Measurements from ENCODE around the gene SSC5D.

Gene SSC5D

DNA sequence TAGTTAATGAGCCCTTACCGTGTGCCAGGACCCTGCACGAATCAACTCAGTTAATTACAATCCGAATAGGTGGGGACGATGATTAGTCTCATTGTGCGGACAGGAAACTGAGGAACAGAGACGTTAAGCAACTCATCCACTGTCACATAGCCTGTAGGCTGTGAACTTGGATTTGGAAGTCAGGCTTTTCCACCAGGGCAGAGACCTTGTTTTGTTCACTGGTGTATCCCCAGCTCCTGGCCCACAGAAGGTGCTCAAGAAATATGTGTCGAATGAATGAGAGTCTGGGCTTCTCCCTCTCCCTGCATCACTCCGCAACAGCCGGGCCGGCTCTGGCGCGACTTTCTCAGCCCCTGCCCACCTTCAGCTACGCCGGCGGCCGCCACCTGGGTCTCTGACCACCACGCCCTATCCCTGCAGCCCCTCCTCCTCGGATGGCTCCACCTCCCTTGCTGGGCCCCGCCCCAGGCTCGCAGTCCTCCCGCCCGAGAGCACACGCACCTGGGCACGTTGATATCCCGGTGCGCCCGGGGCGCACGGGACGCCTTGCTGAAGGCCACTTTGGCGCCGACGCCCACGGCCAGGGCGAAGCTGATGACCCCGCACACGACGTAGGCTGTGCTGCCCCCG, 46.4 kb upstream of the SSC5D start (continued):
- TF ChIP-seq ZNF341 (tag by site-specific recombination; IDR thresholded peaks at IDR 0.05; ENCODE audit: low read depth) = no peak
- TF ChIP-seq ZNF175 (tag by site-specific recombination; IDR thresholded peaks at IDR 0.05) = no peak
- TF ChIP-seq SP2 (tag by site-specific recombination; IDR thresholded peaks at IDR 0.05) = peak; percentile 34
- TF ChIP-seq ZNF610 (tag by site-specific recombination; IDR thresholded peaks at IDR 0.05; ENCODE audit: borderline replicate concordance) = no peak
- TF ChIP-seq ZNF311 (tag by site-specific recombination; IDR thresholded peaks at IDR 0.05; ENCODE audit: borderline replicate concordance) = no peak
- TF ChIP-seq GLIS1 (tag by site-specific recombination; IDR thresholded peaks at IDR 0.05) = peak; percentile 22; the same call in 1 of the 2 replicates
- TF ChIP-seq ZNF354C (tag by site-specific recombination; IDR thresholded peaks at IDR 0.05; ENCODE audit: borderline replicate concordance, low read depth) = no peak
- TF ChIP-seq ZNF23 (tag by site-specific recombination; IDR thresholded peaks at IDR 0.05; ENCODE audit: borderline replicate concordance) = no peak
- no peak for TF ChIP-seq ZNF623 (tag by site-specific recombination; IDR thresholded peaks at IDR 0.05)
- no peak for TF ChIP-seq ZNF239 (tag by site-specific recombination; IDR thresholded peaks at IDR 0.05)
- TF ChIP-seq ZNF221 (tag by site-specific recombination; IDR thresholded peaks at IDR 0.05; ENCODE audit: borderline replicate concordance) = no peak
- TF ChIP-seq, protein P1, sequence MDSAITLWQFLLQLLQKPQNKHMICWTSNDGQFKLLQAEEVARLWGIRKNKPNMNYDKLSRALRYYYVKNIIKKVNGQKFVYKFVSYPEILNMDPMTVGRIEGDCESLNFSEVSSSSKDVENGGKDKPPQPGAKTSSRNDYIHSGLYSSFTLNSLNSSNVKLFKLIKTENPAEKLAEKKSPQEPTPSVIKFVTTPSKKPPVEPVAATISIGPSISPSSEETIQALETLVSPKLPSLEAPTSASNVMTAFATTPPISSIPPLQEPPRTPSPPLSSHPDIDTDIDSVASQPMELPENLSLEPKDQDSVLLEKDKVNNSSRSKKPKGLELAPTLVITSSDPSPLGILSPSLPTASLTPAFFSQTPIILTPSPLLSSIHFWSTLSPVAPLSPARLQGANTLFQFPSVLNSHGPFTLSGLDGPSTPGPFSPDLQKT (IDR thresholded peaks at IDR 0.05; ENCODE audit: borderline replicate concordance, low read depth, low read length) = no peak
- TF ChIP-seq ZBTB8A (tag by site-specific recombination; IDR thresholded peaks at IDR 0.05) = peak; percentile 54
- TF ChIP-seq, protein P2, sequence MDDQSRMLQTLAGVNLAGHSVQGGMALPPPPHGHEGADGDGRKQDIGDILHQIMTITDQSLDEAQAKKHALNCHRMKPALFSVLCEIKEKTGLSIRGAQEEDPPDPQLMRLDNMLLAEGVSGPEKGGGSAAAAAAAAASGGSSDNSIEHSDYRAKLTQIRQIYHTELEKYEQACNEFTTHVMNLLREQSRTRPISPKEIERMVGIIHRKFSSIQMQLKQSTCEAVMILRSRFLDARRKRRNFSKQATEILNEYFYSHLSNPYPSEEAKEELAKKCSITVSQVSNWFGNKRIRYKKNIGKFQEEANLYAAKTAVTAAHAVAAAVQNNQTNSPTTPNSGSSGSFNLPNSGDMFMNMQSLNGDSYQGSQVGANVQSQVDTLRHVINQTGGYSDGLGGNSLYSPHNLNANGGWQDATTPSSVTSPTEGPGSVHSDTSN (CRISPR knock-in tag; IDR thresholded peaks at IDR 0.05) = 0 out of 2 replicates have a peak, but pooled peaks have one; percentile 22
- TF ChIP-seq, protein P3, sequence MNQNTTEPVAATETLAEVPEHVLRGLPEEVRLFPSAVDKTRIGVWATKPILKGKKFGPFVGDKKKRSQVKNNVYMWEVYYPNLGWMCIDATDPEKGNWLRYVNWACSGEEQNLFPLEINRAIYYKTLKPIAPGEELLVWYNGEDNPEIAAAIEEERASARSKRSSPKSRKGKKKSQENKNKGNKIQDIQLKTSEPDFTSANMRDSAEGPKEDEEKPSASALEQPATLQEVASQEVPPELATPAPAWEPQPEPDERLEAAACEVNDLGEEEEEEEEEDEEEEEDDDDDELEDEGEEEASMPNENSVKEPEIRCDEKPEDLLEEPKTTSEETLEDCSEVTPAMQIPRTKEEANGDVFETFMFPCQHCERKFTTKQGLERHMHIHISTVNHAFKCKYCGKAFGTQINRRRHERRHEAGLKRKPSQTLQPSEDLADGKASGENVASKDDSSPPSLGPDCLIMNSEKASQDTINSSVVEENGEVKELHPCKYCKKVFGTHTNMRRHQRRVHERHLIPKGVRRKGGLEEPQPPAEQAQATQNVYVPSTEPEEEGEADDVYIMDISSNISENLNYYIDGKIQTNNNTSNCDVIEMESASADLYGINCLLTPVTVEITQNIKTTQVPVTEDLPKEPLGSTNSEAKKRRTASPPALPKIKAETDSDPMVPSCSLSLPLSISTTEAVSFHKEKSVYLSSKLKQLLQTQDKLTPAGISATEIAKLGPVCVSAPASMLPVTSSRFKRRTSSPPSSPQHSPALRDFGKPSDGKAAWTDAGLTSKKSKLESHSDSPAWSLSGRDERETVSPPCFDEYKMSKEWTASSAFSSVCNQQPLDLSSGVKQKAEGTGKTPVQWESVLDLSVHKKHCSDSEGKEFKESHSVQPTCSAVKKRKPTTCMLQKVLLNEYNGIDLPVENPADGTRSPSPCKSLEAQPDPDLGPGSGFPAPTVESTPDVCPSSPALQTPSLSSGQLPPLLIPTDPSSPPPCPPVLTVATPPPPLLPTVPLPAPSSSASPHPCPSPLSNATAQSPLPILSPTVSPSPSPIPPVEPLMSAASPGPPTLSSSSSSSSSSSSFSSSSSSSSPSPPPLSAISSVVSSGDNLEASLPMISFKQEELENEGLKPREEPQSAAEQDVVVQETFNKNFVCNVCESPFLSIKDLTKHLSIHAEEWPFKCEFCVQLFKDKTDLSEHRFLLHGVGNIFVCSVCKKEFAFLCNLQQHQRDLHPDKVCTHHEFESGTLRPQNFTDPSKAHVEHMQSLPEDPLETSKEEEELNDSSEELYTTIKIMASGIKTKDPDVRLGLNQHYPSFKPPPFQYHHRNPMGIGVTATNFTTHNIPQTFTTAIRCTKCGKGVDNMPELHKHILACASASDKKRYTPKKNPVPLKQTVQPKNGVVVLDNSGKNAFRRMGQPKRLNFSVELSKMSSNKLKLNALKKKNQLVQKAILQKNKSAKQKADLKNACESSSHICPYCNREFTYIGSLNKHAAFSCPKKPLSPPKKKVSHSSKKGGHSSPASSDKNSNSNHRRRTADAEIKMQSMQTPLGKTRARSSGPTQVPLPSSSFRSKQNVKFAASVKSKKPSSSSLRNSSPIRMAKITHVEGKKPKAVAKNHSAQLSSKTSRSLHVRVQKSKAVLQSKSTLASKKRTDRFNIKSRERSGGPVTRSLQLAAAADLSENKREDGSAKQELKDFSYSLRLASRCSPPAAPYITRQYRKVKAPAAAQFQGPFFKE (tag by site-specific recombination; IDR thresholded peaks at IDR 0.05; ENCODE audit: borderline replicate concordance) = no peak
- TF ChIP-seq EGR2 (tag by site-specific recombination; IDR thresholded peaks at IDR 0.05; ENCODE audit: low read depth) = 0 out of 2 replicates have a peak, but pooled peaks have one; percentile 11
- TF ChIP-seq KLF1 (tag by site-specific recombination; IDR thresholded peaks at IDR 0.05) = peak; percentile 76; the same call in 1 of the 2 replicates
- TF ChIP-seq, protein P4, sequence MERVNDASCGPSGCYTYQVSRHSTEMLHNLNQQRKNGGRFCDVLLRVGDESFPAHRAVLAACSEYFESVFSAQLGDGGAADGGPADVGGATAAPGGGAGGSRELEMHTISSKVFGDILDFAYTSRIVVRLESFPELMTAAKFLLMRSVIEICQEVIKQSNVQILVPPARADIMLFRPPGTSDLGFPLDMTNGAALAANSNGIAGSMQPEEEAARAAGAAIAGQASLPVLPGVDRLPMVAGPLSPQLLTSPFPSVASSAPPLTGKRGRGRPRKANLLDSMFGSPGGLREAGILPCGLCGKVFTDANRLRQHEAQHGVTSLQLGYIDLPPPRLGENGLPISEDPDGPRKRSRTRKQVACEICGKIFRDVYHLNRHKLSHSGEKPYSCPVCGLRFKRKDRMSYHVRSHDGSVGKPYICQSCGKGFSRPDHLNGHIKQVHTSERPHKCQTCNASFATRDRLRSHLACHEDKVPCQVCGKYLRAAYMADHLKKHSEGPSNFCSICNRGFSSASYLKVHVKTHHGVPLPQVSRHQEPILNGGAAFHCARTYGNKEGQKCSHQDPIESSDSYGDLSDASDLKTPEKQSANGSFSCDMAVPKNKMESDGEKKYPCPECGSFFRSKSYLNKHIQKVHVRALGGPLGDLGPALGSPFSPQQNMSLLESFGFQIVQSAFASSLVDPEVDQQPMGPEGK (tag by site-specific recombination; IDR thresholded peaks at IDR 0.05) = peak; percentile 49
- no peak for TF ChIP-seq ZNF138 (tag by site-specific recombination; IDR thresholded peaks at IDR 0.05; ENCODE audit: borderline replicate concordance)
- no peak for TF ChIP-seq BCL11B (tag by site-specific recombination; IDR thresholded peaks at IDR 0.05; ENCODE audit: low read depth)
- TF ChIP-seq ZNF530 (tag by site-specific recombination; IDR thresholded peaks at IDR 0.05; ENCODE audit: low read depth) = no peak
- no peak for TF ChIP-seq WT1 (tag by site-specific recombination; IDR thresholded peaks at IDR 0.05)
- no peak for TF ChIP-seq ZNF624 (tag by site-specific recombination; IDR thresholded peaks at IDR 0.05)
- TF ChIP-seq ZFHX2 (tag by site-specific recombination; conservative IDR thresholded peaks at IDR 0.05) = peak; percentile 72
- TF ChIP-seq SP3 (tag by site-specific recombination; IDR thresholded peaks at IDR 0.05) = peak; percentile 72
- TF ChIP-seq ZNF335 (tag by site-specific recombination; conservative IDR thresholded peaks at IDR 0.05) = 0 out of 2 replicates have a peak, but pooled peaks have one; percentile 14
